ENCODE measurements around the gene COG5. TPM values are rescaled to one million over a fixed set of nuclear protein-coding genes. Genes with fewer than 3 reads are reported as not detected.

Gene COG5
- total and polyA plus RNA-seq, 9 of the 15 experiments (the other 6 are each of a cell fraction or from before 2014, with no cell fraction given), result 15.3 to 75.1 (median 56.4) TPM

DNA sequence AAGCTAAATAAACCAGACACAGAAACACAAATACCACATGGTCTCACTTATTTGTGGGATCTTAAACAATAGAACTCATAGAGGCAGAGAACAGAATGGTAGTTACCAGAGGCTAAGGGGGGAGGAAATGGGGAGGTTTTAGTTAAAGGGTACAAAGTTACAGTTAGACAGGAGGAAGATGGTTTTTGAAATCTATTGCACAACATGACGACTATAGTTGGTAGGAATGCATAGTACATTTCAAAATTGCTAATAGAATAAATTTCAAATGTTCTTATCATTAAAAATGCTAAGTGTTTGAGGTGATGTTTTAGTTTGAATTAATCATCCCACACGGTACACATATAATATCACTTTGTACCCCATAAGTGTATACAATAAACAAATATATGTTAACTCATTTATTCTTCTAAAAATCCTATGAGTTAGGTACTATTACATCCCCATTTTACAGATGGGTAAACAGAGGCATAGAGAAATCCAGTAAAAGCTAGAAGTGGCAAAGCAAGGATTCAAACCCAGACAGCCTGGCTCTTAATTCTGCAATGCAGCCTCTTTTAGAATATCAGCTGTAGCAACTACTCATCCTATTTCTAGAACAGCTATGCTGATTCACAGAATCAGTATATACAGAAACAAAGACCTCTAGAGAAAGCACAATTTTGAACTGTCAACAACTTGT is 344.0 kb downstream of the COG5 start (continued):
- TF ChIP-seq ZNF384 (IDR thresholded peaks at IDR 0.05; ENCODE audit: low read depth, low read length) (no peak), RBM25 (IDR thresholded peaks at IDR 0.05; ENCODE audit: low read depth, low read length, severe bottlenecking) (peak; percentile 83), CHD4 (IDR thresholded peaks at IDR 0.05; ENCODE audit: insufficient read depth, insufficient replicate concordance, low read depth, low read length, poor library complexity, severe bottlenecking) (peak; percentile 92), CEBPG (CRISPR knock-in tag; IDR thresholded peaks at IDR 0.05) (no peak), CEBPG (tag; conservative IDR thresholded peaks at IDR 0.05 in 1 of 2, IDR thresholded peaks at IDR 0.05 in 1 of 2) (peak; percentile 42 to 76; a peak in 3 of 4 replicates), SRSF7 (optimal IDR thresholded peaks at IDR 0.05; ENCODE audit: low read depth, low read length) (no peak), MTF1 (CRISPR knock-in tag; IDR thresholded peaks at IDR 0.05; ENCODE audit: borderline replicate concordance) (no peak)

DNA sequence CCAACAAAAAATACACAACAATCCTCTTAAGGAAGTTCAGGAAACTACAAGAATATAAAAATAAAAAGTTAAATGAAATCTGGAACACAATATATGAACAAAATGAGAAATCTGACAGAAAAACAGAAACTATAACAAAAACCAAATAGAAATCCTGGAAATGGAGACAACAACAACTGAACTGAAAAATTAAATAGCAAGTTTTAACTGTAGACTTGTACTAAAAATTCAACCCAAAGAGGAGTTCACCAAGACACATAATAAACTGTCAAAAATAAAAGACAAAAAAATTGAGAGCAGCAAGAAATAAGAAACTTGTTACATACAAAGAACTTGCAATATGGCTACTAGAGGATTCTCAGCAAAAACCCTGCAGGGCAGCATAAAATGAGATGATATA is 349.8 kb downstream of the COG5 start:
- Histone ChIP-seq H3K36me3 (ENCODE audit: control insufficient read depth, insufficient read depth, low read length) (peaks cover 17% of the 10 kb centered on the region; the same call in 2 of the 3 replicates), H3K4me2 (ENCODE audit: insufficient read depth, low read length) (no peak overlapping the region), H4K20me1 (replicated peaks; ENCODE audit: control insufficient read depth, insufficient read depth, low read length) (no peaks in the 10 kb centered on the region), H3K4me1 (replicated peaks in 1 of 2; ENCODE audit: control insufficient read depth in 2 of 2, insufficient read depth in 2 of 2, low read length in 2 of 2) (no peaks in the 10 kb centered on the region), H3K9ac (ENCODE audit: insufficient read depth in 1 of 2, low read depth in 2 of 2, low read length in 2 of 2) (no peak overlapping the region), H2AFZ (ENCODE audit: low read depth, low read length) (no peak overlapping the region), H3K79me2 (ENCODE audit: control insufficient read depth, insufficient read depth, low read length) (no peaks in the 10 kb centered on the region), H3K27me3 (ENCODE audit: control insufficient read depth in 2 of 2, insufficient read depth in 2 of 2, low read length in 2 of 2) (no peaks in the 10 kb centered on the region), H3K9me3 (replicated peaks; ENCODE audit: control insufficient read depth, insufficient read depth, low read depth, low read length) (peaks cover 10% of the 10 kb centered on the region; the same call in 1 of the 2 replicates), H3K27ac (ENCODE audit: extremely low read depth, low read depth, low read length) (no peak overlapping the region), H3K4me3 (no peak overlapping the region), H3K9me1 (ENCODE audit: control insufficient read depth, insufficient read depth, low read length) (no peaks in the 10 kb centered on the region)
- ChIA-PET CTCF (ENCODE audit: low intra/inter-chr PET ratio) (no interaction called here), POLR2A (interaction anchor here (0.6 to 1.4 kb wide), 4 partner anchors 11 to 34 kb away, joined by 3 to 5 read pairs (median 4); no protein-coding TSS in a partner anchor)
- FAIRE-seq, result no peak
- in situ Hi-C loops (cut with MboI) (loop anchor here (25.0 kb wide), 1 partner anchor 923 kb away; the partner anchor contains the start of gene LAMB4), intact Hi-C loops (cut with micrococcal nuclease) (no loop called here)
- ATAC-seq, result no peak
- no TSS peak for BruUV-seq (replicated peaks)
- no peak for DNase-seq (ENCODE audit: extremely low read depth in 1 of 4, low spot score in 3 of 4)
- TF ChIP-seq TRIM24 (IDR thresholded peaks at IDR 0.05) (peak in 1 of 2 experiments; percentile 48; a peak in 1 of 4 replicates), ZNF695 (CRISPR knock-in tag; IDR thresholded peaks at IDR 0.05) (no peak), NCOA2 (IDR thresholded peaks at IDR 0.05; ENCODE audit: partially characterized antibody in 2 of 2) (no peak), HLTF (IDR thresholded peaks at IDR 0.05) (0 out of 2 replicates have a peak, but pooled peaks have one; percentile 73), PML (IDR thresholded peaks at IDR 0.05; ENCODE audit: low read length) (no peak)
- TF ChIP-seq, protein P1, sequence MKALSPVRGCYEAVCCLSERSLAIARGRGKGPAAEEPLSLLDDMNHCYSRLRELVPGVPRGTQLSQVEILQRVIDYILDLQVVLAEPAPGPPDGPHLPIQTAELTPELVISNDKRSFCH (CRISPR knock-in tag; IDR thresholded peaks at IDR 0.05), result no peak
- TF ChIP-seq, protein P1 (tag; IDR thresholded peaks at IDR 0.05), result no peak
- TF ChIP-seq, protein P2, sequence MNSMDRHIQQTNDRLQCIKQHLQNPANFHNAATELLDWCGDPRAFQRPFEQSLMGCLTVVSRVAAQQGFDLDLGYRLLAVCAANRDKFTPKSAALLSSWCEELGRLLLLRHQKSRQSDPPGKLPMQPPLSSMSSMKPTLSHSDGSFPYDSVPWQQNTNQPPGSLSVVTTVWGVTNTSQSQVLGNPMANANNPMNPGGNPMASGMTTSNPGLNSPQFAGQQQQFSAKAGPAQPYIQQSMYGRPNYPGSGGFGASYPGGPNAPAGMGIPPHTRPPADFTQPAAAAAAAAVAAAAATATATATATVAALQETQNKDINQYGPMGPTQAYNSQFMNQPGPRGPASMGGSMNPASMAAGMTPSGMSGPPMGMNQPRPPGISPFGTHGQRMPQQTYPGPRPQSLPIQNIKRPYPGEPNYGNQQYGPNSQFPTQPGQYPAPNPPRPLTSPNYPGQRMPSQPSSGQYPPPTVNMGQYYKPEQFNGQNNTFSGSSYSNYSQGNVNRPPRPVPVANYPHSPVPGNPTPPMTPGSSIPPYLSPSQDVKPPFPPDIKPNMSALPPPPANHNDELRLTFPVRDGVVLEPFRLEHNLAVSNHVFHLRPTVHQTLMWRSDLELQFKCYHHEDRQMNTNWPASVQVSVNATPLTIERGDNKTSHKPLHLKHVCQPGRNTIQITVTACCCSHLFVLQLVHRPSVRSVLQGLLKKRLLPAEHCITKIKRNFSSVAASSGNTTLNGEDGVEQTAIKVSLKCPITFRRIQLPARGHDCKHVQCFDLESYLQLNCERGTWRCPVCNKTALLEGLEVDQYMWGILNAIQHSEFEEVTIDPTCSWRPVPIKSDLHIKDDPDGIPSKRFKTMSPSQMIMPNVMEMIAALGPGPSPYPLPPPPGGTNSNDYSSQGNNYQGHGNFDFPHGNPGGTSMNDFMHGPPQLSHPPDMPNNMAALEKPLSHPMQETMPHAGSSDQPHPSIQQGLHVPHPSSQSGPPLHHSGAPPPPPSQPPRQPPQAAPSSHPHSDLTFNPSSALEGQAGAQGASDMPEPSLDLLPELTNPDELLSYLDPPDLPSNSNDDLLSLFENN (IDR thresholded peaks at IDR 0.05; ENCODE audit: low read depth in 2 of 2, low read length in 2 of 2), result no peak
- TF ChIP-seq, protein P3, sequence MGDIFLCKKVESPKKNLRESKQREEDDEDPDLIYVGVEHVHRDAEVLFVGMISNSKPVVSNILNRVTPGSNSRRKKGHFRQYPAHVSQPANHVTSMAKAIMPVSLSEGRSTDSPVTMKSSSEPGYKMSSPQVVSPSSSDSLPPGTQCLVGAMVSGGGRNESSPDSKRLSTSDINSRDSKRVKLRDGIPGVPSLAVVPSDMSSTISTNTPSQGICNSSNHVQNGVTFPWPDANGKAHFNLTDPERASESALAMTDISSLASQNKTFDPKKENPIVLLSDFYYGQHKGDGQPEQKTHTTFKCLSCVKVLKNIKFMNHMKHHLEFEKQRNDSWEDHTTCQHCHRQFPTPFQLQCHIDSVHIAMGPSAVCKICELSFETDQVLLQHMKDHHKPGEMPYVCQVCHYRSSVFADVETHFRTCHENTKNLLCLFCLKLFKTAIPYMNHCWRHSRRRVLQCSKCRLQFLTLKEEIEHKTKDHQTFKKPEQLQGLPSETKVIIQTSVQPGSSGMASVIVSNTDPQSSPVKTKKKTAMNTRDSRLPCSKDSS (IDR thresholded peaks at IDR 0.05; ENCODE audit: low read depth, partially characterized antibody), result peak; percentile 31
